GM12878 (cell line): Measurements from ENCODE around the gene RFWD3. TPM values are rescaled to one million over a fixed set of nuclear protein-coding genes. Genes with fewer than 3 reads are reported as not detected.

ENCODE experiments used
- ATF2 ChIP-seq: IDR thresholded peaks from 2 replicates; pipeline ENCODE4 v1.6.1; 2012; ENCODE audit warnings: low read length, inconsistent platforms
- CBFB ChIP-seq: IDR thresholded peaks from 2 replicates; pipeline ENCODE4 v1.6.1; 2016; ENCODE audit warnings: antibody characterized with exemption, low read depth
- CBX3 ChIP-seq: fragments of 200-600 bp; sonication (generic); IDR thresholded peaks from 2 replicates; pipeline ENCODE4 v1.6.1; 2016; ENCODE audit warnings: low read depth, borderline replicate concordance
- EGR1 ChIP-seq, 2 experiments: IDR thresholded peaks; 1 replicate in 1 of 2; 2 replicates in 1 of 2; pipeline ENCODE4 v1.6.1; 2011 to 2012; ENCODE audit warnings: low read depth in 2 of 2, low read length in 2 of 2, borderline replicate concordance in 1 of 2, mild to moderate bottlenecking in 1 of 2, moderate library complexity in 1 of 2
- IKZF2 ChIP-seq, 2 experiments: fragments of 450-650 bp; IDR thresholded peaks; 2 replicates each; pipeline ENCODE4 v1.6.1; 2017; ENCODE audit warnings: mild to moderate bottlenecking in 2 of 2, moderate library complexity in 2 of 2
- JUND ChIP-seq: IDR thresholded peaks from 2 replicates; pipeline ENCODE4 v1.6.1; 2012; ENCODE audit warnings: low read depth, mild to moderate bottlenecking, low read length, improper control_type of control experiment, moderate library complexity
- KAT2A ChIP-seq: conservative IDR thresholded peaks from 2 replicates; pipeline ENCODE4 v1.6.1; 2011; ENCODE audit warnings: low read depth, low read length; ENCODE audit not compliant: control insufficient read depth
- LARP7 ChIP-seq: fragments of 450-650 bp; IDR thresholded peaks from 2 replicates; pipeline ENCODE4 v1.6.1; 2017; ENCODE audit warnings: mild to moderate bottlenecking
- MEF2B ChIP-seq: fragments of 450-650 bp; IDR thresholded peaks from 2 replicates; pipeline ENCODE4 v1.6.1; 2018; ENCODE audit warnings: mild to moderate bottlenecking, moderate library complexity; ENCODE audit not compliant: partially characterized antibody, poor library complexity, severe bottlenecking
- MYC ChIP-seq: IDR thresholded peaks from 2 replicates; pipeline ENCODE4 v1.6.1; 2011; ENCODE audit warnings: mild to moderate bottlenecking, low read length, moderate library complexity, inconsistent platforms; ENCODE audit not compliant: insufficient read depth, insufficient replicate concordance, insufficient read length, severe bottlenecking
- POLR2AphosphoS5 ChIP-seq: IDR thresholded peaks from 2 replicates; pipeline ENCODE4 v1.6.1; 2011; ENCODE audit warnings: mild to moderate bottlenecking, low read length, inconsistent platforms
- RAD21 ChIP-seq: IDR thresholded peaks from 2 replicates; pipeline ENCODE4 v1.6.1; 2011; ENCODE audit warnings: mild to moderate bottlenecking, low read depth, low read length, moderate library complexity; ENCODE audit not compliant: insufficient read depth
- TCF12 ChIP-seq: IDR thresholded peaks from 2 replicates; pipeline ENCODE4 v1.6.1; 2011; ENCODE audit warnings: low read depth, mild to moderate bottlenecking, low read length
- ZBED1 ChIP-seq: IDR thresholded peaks from 2 replicates; pipeline ENCODE4 v1.6.1; 2016; ENCODE audit warnings: borderline replicate concordance
- ZNF274 ChIP-seq: IDR thresholded peaks from one replicate; pipeline ENCODE4 v1.8.0; 2011; ENCODE audit not compliant: insufficient read length, insufficient read depth
- ZSCAN29 ChIP-seq: fragments of 450-650 bp; IDR thresholded peaks from 2 replicates; pipeline ENCODE4 v1.6.1; 2017; ENCODE audit warnings: mild to moderate bottlenecking, moderate library complexity
- polyA plus RNA-seq, 11 experiments: library from polyadenylated mRNA; depleted of rRNA in 4 of 11; unstranded in 6 of 11; stranded (reverse) in 5 of 11; fragments of >200 nt; fragmentation: Nextera tagmentation in 4 of 11; fragmentation: Illumina TruSeq in 1 of 11; extraction: Ambion mirVana in 4 of 11; extraction: Trizol in 1 of 11; gene quantifications; 1 replicate in 1 of 11; 2 replicates in 10 of 11; pipeline versions ENCODE4 v1.2.1 to v1.2.3, GENCODE V29; 2011 to 2016; ENCODE audit warnings: inconsistent platforms in 2 of 11, missing spikeins in 2 of 11, low read depth in 1 of 11
- total RNA-seq, 4 experiments: library from RNA; depleted of rRNA in 3 of 4; stranded (reverse); fragments of >200 nt in 3 of 4; fragmentation: Illumina TruSeq in 1 of 4; extraction: Trizol in 1 of 4; gene quantifications; 2 replicates each; pipeline versions ENCODE4 v1.2.1 to v1.2.3, GENCODE V29; 2013 to 2021
- TF ChIP-seq, protein P1 (sequence below): fragments of 450-650 bp; formaldehyde crosslinking; IDR thresholded peaks from 2 replicates; pipeline ENCODE4 v1.4.0; 2020; ENCODE audit warnings: mild to moderate bottlenecking, moderate library complexity
- TF ChIP-seq, protein P2 (sequence below): fragments of 450-650 bp; IDR thresholded peaks from 2 replicates; pipeline ENCODE4 v1.6.1; 2017; ENCODE audit warnings: antibody characterized with exemption, mild to moderate bottlenecking, moderate library complexity
- TF ChIP-seq, protein P3 (sequence below): IDR thresholded peaks from 2 replicates; pipeline ENCODE4 v1.6.1; 2011; ENCODE audit warnings: low read depth, low read length, improper control_type of control experiment, borderline replicate concordance

Gene RFWD3
- total and polyA plus RNA-seq, 10 of the 15 experiments (the other 5 are each of a cell fraction or from before 2014, with no cell fraction given): 10.7 to 78.5 (median 51.2) TPM

DNA sequence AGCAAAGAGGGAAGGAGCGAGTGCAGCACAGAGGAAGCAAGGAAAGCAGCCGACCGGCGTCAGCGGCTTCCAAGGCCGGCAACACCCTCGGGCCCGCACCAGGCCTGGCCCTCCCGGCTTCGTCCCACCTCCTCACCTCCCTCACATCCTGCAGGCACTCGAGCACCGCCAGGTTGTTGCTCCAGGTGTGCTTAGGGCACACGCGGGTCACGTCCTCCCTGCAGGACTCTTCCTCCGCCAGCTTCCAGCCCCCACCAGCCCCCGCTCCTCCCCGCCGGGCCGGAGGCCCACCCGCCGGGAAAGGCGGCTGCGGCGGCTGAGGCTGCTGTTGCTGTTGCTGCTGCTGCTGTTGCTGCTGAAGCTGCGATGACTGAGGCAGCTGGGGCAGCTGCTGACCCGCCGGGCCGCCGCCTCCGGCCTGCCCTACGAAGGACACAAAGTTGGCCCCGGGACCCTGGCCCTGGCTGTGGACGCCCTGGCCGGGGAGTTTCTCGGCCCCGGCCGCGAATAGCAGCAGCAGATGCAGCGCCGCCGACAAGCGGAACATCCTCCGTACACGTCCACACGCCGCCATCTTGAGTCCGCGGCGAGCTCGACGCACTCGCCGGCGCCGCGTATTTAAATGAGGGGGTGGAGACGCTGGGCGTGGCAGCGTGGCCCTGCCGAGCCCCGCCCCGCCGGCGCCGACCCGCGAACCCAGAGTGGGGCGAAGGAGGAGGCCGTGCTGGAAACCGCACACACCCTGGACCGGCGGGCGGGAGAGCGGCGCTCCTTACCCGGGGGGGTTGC lies 60.0 kb downstream of the RFWD3 start, which contains the start of gene GLG1 (continued):
- TF ChIP-seq ATF2 (no peak), CBX3 (no peak), CBFB (peak; percentile 54; the same call in 1 of the 2 replicates), MEF2B (no peak), JUND (no peak), LARP7 (peak; percentile 91), KAT2A (no peak), IKZF2 (IDR thresholded peaks at IDR 0.05) (peak in 1 of 2 experiments; percentile 7; a peak in 1 of 4 replicates), RAD21 (no peak), ZSCAN29 (no peak), EGR1 (IDR thresholded peaks at IDR 0.05; ENCODE audit: borderline replicate concordance in 1 of 2, low read depth in 2 of 2, low read length in 2 of 2) (peak; percentile 73 to 83; a peak in 2 of 3 replicates), MYC (no peak), ZBED1 (no peak), ZNF274 (no peak), TCF12 (no peak; the same call in 1 of the 2 replicates), POLR2AphosphoS5 (peak; percentile 95)
- TF ChIP-seq, protein P1, sequence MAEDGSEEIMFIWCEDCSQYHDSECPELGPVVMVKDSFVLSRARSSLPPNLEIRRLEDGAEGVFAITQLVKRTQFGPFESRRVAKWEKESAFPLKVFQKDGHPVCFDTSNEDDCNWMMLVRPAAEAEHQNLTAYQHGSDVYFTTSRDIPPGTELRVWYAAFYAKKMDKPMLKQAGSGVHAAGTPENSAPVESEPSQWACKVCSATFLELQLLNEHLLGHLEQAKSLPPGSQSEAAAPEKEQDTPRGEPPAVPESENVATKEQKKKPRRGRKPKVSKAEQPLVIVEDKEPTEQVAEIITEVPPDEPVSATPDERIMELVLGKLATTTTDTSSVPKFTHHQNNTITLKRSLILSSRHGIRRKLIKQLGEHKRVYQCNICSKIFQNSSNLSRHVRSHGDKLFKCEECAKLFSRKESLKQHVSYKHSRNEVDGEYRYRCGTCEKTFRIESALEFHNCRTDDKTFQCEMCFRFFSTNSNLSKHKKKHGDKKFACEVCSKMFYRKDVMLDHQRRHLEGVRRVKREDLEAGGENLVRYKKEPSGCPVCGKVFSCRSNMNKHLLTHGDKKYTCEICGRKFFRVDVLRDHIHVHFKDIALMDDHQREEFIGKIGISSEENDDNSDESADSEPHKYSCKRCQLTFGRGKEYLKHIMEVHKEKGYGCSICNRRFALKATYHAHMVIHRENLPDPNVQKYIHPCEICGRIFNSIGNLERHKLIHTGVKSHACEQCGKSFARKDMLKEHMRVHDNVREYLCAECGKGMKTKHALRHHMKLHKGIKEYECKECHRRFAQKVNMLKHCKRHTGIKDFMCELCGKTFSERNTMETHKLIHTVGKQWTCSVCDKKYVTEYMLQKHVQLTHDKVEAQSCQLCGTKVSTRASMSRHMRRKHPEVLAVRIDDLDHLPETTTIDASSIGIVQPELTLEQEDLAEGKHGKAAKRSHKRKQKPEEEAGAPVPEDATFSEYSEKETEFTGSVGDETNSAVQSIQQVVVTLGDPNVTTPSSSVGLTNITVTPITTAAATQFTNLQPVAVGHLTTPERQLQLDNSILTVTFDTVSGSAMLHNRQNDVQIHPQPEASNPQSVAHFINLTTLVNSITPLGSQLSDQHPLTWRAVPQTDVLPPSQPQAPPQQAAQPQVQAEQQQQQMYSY (CRISPR knock-in tag): no peak
- TF ChIP-seq, protein P2, sequence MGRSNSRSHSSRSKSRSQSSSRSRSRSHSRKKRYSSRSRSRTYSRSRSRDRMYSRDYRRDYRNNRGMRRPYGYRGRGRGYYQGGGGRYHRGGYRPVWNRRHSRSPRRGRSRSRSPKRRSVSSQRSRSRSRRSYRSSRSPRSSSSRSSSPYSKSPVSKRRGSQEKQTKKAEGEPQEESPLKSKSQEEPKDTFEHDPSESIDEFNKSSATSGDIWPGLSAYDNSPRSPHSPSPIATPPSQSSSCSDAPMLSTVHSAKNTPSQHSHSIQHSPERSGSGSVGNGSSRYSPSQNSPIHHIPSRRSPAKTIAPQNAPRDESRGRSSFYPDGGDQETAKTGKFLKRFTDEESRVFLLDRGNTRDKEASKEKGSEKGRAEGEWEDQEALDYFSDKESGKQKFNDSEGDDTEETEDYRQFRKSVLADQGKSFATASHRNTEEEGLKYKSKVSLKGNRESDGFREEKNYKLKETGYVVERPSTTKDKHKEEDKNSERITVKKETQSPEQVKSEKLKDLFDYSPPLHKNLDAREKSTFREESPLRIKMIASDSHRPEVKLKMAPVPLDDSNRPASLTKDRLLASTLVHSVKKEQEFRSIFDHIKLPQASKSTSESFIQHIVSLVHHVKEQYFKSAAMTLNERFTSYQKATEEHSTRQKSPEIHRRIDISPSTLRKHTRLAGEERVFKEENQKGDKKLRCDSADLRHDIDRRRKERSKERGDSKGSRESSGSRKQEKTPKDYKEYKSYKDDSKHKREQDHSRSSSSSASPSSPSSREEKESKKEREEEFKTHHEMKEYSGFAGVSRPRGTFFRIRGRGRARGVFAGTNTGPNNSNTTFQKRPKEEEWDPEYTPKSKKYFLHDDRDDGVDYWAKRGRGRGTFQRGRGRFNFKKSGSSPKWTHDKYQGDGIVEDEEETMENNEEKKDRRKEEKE: no peak
- TF ChIP-seq, protein P3, sequence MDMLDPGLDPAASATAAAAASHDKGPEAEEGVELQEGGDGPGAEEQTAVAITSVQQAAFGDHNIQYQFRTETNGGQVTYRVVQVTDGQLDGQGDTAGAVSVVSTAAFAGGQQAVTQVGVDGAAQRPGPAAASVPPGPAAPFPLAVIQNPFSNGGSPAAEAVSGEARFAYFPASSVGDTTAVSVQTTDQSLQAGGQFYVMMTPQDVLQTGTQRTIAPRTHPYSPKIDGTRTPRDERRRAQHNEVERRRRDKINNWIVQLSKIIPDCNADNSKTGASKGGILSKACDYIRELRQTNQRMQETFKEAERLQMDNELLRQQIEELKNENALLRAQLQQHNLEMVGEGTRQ: no peak
